HUDEP-2 (cell line): ENCODE data around the gene ATXN1.
"Not testable (repeated sequence)": the region's sequence is repeated elsewhere in the genome, so short reads cannot be mapped to it uniquely, and the experiment has no call there.

Experiments used
- DNase-seq, 76 experiments: peaks; one replicate each; lab custom pipeline; 2025; ENCODE audit not compliant: unreplicated experiment in 76 of 76; lab: John Stamatoyannopoulos, UW

ATXN1 gene

GRCh38 chr6:16378360-16378759, 382.9 kb downstream of the ATXN1 start:
- not testable (repeated sequence) for DNase-seq

- no peak for DNase-seq
These were observed 383.8 kb downstream of the ATXN1 start for GRCh38 chr6:16377470-16377869.

DNA sequence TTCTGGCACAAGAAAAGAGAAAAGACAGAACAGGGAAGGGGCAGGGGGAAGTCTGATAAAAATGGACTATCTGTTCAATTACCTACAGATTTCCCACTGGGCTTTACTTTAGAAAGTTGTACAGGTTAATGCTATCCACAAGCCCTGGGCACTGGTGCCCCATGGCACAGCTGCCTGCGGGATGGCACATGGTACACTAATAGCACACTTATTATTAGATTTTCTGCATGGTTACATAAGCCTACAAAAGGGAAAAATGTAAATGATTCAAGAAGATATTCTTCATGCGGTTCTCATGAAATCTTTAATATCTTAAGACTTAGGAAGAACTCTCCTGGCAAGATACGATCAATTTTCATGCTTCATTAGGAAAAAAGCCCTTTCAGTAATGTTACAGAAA, 385.4 kb downstream of the ATXN1 start:
- DNase-seq: no peak

- DNase-seq: no peak
These were observed 386.1 kb downstream of the ATXN1 start for GRCh38 chr6:16375206-16375605.

- DNase-seq: no peak
These were observed 386.6 kb downstream of the ATXN1 start for GRCh38 chr6:16374461-16375200.

DNA sequence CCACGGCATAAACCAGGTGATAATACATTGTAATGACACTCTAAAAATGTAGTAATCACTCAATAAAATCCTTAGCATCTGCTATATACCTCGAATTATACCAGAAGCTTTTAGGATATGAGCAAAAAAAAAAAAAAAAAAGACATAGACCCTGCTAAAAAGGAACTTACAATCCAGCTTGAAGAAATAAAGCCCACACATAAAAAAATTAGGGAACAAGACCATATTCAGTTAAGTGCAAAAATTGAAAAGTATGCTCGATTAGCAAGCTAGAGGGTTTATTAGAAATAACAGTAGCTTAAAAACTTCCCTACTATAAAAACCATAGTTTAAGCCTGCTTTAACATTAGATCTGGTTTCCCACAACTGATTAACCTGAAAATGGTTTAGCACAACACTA, 387.2 kb downstream of the ATXN1 start:
- no peak for DNase-seq

DNA sequence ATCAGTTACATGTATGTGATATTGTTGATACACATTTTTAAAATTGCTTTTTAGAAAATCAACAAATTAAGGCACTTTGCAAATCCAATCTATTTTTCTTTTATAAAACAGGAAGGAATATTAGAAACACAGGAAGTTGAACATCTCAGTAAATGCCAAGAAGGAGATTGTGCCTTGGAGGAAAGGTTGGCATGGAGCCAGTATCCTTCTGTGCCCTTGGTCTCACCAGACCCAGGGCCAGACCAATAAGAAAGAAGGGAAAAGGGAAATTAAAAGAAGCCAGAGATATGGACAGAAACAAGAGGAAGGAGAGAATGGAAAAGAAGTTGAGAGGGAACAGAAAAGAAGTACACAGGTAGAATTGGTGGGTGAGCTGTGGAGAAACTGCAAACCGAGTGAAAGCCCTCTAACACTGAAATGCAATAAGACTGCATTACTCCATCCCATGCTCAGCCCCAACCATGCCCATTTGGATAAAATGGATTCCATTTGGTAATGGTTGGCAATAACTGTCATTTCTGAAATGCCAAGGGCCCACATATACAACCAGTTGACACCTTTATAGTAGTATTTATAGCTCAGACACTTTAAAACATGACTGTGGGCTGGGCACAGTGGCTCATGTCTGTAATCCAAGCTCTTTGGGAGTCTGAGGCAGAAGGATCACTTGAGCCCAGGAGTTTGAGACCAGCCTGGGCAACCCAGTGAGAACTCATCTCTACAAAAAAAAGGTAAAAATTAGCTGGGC, 389.1 kb downstream of the ATXN1 start:
- DNase-seq: no peak

GRCh38 chr6:16371401-16371800, 389.9 kb downstream of the ATXN1 start:
- DNase-seq: no peak

DNA sequence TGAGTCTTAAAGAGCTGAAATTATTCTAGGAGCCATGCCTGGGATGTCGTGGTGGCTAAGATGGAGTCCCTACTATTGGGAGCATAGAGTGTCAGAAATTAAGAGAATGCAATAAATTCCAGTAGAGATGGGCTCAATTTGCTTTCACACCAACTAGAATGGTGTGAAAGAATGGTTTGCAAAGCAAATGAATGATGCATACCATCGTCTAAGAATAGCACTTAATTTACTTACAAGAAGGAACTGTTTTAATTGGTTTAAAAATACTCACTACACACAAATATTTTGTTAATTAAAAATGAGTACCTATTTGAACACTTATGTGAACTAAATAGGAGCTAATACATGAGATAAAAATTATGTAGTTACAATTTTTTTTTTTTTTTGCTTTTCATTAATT, 390.3 kb downstream of the ATXN1 start:
- DNase-seq: no peak

DNA sequence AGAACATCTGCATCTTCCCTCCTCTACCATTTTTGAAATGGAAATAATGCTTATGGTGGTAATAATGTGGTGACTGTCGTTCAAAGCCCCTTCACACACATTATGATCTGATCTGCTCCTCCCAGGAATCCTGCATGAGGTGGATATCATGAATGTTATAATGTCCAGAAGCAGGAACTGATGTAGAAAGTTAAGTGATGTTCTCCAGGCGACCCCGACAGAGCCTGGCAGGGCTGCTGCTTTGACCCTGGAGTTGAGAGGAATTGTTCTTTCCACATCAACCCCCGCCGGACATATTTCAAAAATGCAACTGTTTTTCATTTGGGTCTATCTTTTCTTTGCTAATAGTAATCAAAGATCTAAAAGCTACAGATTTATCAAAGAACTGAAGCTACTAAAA, 391.3 kb downstream of the ATXN1 start:
- no peak for DNase-seq

DNA sequence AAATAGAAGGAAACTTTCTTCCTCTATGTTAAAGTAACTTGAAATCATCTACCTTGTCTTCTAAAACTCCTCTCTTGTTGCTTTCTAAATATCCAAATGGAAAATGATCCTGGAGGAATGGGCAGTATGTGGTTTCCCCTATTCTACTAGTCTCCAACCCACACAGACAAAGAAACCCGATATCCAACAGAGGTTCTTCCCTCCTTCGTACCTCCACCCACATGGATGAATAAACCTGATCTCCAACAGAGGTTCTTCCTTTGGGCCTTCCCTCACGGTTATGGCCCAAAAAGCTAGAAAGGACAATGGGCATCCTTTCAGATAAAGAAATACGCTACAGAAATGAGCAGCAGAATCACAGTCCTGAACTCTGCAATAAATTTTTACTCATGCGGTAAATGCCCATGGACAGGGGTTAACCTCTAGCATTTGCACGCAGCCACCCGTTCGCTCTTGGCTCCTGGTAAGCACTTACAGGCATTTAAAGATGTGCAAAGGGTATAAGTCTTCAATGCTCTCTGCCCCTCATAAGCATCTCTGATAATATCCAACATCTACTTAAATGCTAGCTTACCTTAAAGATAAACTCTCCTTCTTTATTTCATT, 392.0 kb downstream of the ATXN1 start:
- DNase-seq: no peak

DNA sequence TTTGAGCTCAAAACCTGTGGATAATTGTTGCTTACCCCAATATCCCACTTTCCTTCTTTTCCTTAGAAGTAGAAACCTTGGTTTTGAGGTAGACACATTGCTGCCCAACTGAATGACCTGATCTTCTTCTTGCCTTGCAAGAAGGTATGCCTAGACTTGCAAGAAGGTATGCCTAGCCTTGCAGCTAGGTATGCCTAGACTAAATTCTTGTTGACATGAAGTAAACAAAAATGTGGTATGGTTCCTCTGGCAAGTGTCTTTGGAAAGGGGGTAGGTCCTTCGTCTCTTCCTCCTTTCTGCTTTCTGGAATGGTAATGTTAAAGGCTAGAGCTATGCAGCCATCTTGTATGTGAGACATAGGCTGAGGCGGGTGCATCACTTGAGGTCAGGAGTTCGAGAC, 393.7 kb downstream of the ATXN1 start:
- DNase-seq: no peak

- DNase-seq: no peak
These were observed 397.5 kb downstream of the ATXN1 start for GRCh38 chr6:16363749-16364148.

DNA sequence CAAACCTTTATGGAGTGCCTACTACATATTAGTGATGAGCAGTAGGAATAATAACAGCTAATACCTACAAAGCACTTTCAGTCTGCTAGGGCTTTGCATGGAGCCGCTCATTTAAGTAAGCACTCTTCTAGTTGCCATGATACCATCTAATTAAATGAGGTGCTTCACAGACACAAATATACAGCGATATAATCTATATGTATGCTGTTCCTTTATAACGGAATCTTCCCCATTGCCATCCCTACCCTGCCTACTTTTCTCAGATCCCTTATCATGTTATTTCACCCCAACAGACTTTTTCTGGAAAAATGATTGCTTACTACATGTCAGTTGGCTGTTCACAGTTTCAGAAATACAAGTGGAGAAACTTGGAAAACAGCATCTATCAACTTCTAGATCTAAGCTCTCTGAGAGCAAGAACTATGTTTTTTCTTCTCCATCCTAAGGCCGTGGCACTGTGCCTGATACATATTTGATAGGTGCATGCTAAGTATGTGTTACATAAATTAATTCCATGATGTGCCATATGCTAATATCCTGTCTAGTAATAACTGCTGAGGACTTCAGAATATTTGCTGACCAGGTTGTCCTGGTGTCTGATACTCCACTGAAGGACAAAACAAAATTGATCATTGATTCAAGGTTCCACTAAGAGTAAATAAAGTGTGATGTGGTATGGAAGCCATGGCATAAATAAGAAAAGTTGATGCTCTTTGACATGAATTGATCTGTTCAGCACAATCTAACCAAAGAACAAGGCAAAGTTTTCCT, 398.3 kb downstream of the ATXN1 start:
- DNase-seq: no peak

DNA sequence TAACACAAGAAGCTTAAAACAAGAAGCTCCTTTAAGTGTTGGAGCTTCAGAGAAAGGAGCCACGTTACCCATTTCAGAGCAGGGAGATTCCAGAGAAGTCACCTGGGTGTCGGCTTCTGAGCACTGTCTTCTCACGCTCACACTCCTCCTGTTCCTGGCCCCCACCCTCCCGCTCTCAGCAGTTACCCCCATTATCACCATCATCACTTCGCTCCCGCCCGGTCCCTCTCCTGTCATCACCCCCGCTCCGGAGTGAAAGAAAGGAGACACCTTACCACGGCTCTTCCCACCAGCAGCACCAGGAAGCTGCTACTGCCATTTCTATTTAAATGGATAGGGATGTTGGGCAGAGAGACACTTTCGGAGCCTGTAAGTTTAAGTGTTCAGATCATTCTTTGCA, 399.0 kb downstream of the ATXN1 start:
- DNase-seq: no peak

- DNase-seq: no peak
These were observed 399.4 kb downstream of the ATXN1 start for GRCh38 chr6:16361861-16362260.

DNA sequence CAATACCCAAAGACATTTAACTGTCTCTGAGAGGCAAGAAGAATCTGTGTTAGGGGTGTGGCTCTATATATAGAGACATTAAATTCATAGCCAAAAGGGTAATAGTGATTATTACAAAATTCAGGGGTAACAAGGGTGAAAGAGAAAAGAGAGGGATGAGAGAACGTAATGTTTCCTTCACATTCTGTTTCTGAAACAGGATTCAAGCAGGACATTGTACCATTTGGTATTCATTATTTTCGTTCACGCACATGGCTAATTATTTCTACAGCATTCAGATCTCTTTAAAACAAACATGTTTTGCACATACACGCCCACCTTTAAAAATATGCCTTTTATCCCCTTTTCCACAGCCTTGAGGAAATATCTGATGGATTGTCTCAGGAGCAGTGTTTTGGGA, 400.1 kb downstream of the ATXN1 start:
- DNase-seq: no peak

DNA sequence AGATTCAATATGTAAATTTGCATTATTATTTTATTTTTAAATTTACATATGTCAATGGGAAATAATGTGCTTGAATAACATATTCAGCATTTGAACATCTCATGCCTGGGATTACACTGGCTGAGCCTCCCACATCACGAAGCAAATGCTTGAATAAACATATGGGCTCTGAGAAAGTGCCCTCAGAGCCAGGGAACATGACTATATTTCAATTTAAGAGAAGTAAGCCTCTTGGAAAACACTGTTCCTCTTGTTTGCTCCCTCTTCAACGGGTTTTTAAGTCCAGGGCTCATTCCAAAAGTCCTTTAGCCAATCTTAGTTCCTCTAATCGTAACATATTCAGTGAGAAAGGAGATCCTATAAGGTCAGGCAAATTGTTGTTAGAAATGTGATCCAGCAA, 400.9 kb downstream of the ATXN1 start:
- no peak for DNase-seq

GRCh38 chr6:16359563-16359962, 401.7 kb downstream of the ATXN1 start:
- DNase-seq: no peak

DNA sequence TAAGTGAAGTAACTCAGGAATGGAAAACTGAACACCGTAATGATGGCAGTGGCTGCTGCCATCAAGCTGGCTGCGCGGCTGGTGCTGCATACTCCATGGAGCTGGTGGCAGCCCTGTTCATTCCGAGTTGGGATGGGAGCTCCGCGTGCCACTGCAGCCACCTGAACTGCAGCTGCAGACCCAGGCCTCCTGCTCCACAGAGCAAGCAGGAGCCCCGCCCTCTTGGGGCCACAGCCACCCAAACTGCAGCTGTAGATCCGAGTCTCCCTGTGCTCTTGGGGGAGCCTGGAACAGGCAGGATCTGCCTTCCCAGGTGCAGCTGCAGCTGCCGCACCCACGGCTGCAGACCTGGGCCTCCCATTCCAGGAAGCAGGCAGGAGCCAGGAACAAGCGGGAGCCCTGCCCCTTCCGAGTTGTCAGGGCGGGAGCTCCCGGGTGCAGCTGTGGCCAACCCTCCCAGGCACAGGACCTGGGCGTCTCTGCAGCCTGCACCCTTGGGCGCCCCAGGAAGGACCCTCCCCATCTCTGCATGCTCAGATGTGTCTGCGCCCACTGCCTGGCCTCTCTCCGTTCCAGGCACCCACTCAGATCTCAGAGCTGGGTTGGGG, 402.6 kb downstream of the ATXN1 start:
- DNase-seq: no peak
